Stomach (tissue), 4 donors: ENCODE results near the gene ADAMTSL4.
A peak's percentile ranks its signal among the peaks of the same experiment; 100 is the strongest.

Experiments
- CTCF ChIP-seq, 7 experiments: fragments of 450-650 bp in 4 of 7; fragments of 200-600 bp in 3 of 7; sonication (generic) in 3 of 7; IDR thresholded peaks; one replicate each; pipeline ENCODE4 v1.5.1; 2016 to 2019; ENCODE audit warnings: antibody characterized with exemption in 7 of 7, control low read depth in 2 of 7, mild to moderate bottlenecking in 1 of 7
- POLR2A ChIP-seq, 4 donors: fragments of 450-650 bp; IDR thresholded peaks; one replicate each; pipeline ENCODE4 v1.6.1; 2016; ENCODE audit warnings: antibody characterized with exemption in 4 of 4, control low read depth in 2 of 4, mild to moderate bottlenecking in 1 of 4, moderate library complexity in 1 of 4
- POLR2AphosphoS5 ChIP-seq, 3 donors: sonication (generic); formaldehyde crosslinking; IDR thresholded peaks; one replicate each; pipeline ENCODE4 v1.6.1; 2016; ENCODE audit warnings: antibody characterized with exemption in 3 of 3

- TF ChIP-seq CTCF (IDR thresholded peaks at IDR 0.05) (no peak), POLR2A (IDR thresholded peaks at IDR 0.05) (no peak), POLR2AphosphoS5 (IDR thresholded peaks at IDR 0.05) (peak; percentile 93 to 98 (median 98))
Measured at GRCh38 chr1:150567717-150568593, 18.7 kb downstream of the ADAMTSL4 start.
